ENCODE data around the gene CLDND1. TPM values are rescaled to one million over a fixed set of nuclear protein-coding genes. Genes with fewer than 3 reads are reported as not detected.

Gene CLDND1
- total RNA-seq, 1 experiment from 2014 or later: 472 TPM

- no peak overlapping the region for H3K4me3 ChIP-seq (replicated peaks in 1 of 2; ENCODE audit: low read depth in 1 of 2, low read length in 2 of 2)
- no peak overlapping the region for H3K4me2 ChIP-seq (ENCODE audit: low read length)
- intact Hi-C loops (cut with micrococcal nuclease): no loop called here
- H3K27me3 ChIP-seq (ENCODE audit: insufficient read depth, low read length): no peaks in the 10 kb centered on the region
- H3K9me2 ChIP-seq (ENCODE audit: insufficient read depth): no peaks in the 10 kb centered on the region
- TF ChIP-seq RAD21 (IDR thresholded peaks at IDR 0.05; ENCODE audit: low read depth): no peak
- no peak for TF ChIP-seq ELF1 (IDR thresholded peaks at IDR 0.05; ENCODE audit: borderline replicate concordance, low read depth)
- no peak for TF ChIP-seq ZFX (IDR thresholded peaks at IDR 0.05)
- no peak for TF ChIP-seq REST (IDR thresholded peaks at IDR 0.05; ENCODE audit: low read depth)
- TF ChIP-seq CBX3 (IDR thresholded peaks at IDR 0.05; ENCODE audit: low read depth): no peak
- TF ChIP-seq, protein P1, sequence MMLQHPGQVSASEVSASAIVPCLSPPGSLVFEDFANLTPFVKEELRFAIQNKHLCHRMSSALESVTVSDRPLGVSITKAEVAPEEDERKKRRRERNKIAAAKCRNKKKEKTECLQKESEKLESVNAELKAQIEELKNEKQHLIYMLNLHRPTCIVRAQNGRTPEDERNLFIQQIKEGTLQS (IDR thresholded peaks at IDR 0.05): no peak
- TF ChIP-seq CEBPB (IDR thresholded peaks at IDR 0.05; ENCODE audit: low read depth): no peak
- no peak for TF ChIP-seq FOSL1 (IDR thresholded peaks at IDR 0.05; ENCODE audit: low read depth)
- TF ChIP-seq TCF7L2 (IDR thresholded peaks at IDR 0.05; ENCODE audit: borderline replicate concordance, extremely low read depth, insufficient read depth, insufficient read length): no peak
- no peak for TF ChIP-seq MAX (IDR thresholded peaks at IDR 0.05)
- TF ChIP-seq POLR2A (IDR thresholded peaks at IDR 0.05; ENCODE audit: borderline replicate concordance, extremely low read depth, insufficient read depth, insufficient read length): no peak
- no peak for TF ChIP-seq YY1 (IDR thresholded peaks at IDR 0.05; ENCODE audit: extremely low read depth, insufficient replicate concordance, low read depth, low read length)
- no peak for TF ChIP-seq EZH2 (IDR thresholded peaks at IDR 0.05)
- TF ChIP-seq SRF (IDR thresholded peaks at IDR 0.05; ENCODE audit: low read depth): no peak
- H3K4me1 ChIP-seq (ENCODE audit: control insufficient read depth in 1 of 2, insufficient read depth in 2 of 2, low read length in 2 of 2): peaks cover 14 to 16% of the 10 kb centered on the region in 2 experiments; a peak in 3 of 4 replicates
- ATAC-seq (no peak), DNase-seq (ENCODE audit: low read depth, low spot score) (no peak)
- H3K9ac ChIP-seq (ENCODE audit: low read length): no peak overlapping the region
- H3K36me3 ChIP-seq (ENCODE audit: control insufficient read depth in 1 of 2, insufficient read depth in 2 of 2, low read length in 2 of 2): no peaks in the 10 kb centered on the region
- RAD21 ChIA-PET (ENCODE audit: low non-redundant PET in 1 of 2, low total read pairs in 2 of 2, uncharacterized antibody in 2 of 2, unreplicated experiment in 2 of 2): no interaction called here
- no peaks in the 10 kb centered on the region for H3K79me2 ChIP-seq (ENCODE audit: insufficient read depth, low read length)
- H4K20me1 ChIP-seq (ENCODE audit: insufficient read depth): no peaks in the 10 kb centered on the region
- H3K27ac ChIP-seq (ENCODE audit: low read depth, low read length): no peak overlapping the region
- POLR2A ChIA-PET: interaction anchor here (1.0 kb wide), 1 partner anchor 10 kb away, joined by 3 read pairs; no protein-coding TSS in a partner anchor
- H2AFZ ChIP-seq (ENCODE audit: low read depth, low read length, poor library complexity, severe bottlenecking): no peak overlapping the region
- CTCF ChIA-PET: no interaction called here
- BruUV-seq (replicated peaks): no TSS peak
- H3K9me3 ChIP-seq (ENCODE audit: control insufficient read depth in 1 of 2, insufficient read depth in 1 of 2, low read depth in 1 of 2, low read length in 2 of 2): no peaks in the 10 kb centered on the region
Measured at GRCh38 chr3:98501863-98502576, 20.7 kb downstream of the CLDND1 start.
